H9 (cell line): Measurements from ENCODE around the gene HMOX1. TPM values are rescaled to one million over a fixed set of nuclear protein-coding genes. Genes with fewer than 3 reads are reported as not detected.
A peak's percentile ranks its signal among the peaks of the same experiment; 100 is the strongest.

Source experiments
- DNase-seq: peaks from one replicate; pipeline ENCODE4 v3.0.0-alpha.2; 2017
- H2AFZ ChIP-seq: one replicate; pipeline ENCODE4 v1.6.1; 2013; ENCODE audit warnings: mild to moderate bottlenecking, low read length, control low read depth, moderate library complexity
- H2AK5ac ChIP-seq: 2 replicates; pipeline ENCODE4 v1.6.1; 2013; ENCODE audit warnings: low read length, control low read depth, mixed read lengths; ENCODE audit not compliant: insufficient read length
- H2BK120ac ChIP-seq: one replicate; pipeline ENCODE4 v1.6.1; 2013; ENCODE audit warnings: low read depth, mild to moderate bottlenecking, low read length, control low read depth, inconsistent platforms; ENCODE audit not compliant: poor library complexity, severe bottlenecking
- H2BK12ac ChIP-seq: 2 replicates; pipeline ENCODE4 v1.6.1; 2013; ENCODE audit warnings: low read length, control low read depth, mixed read lengths, low read depth; ENCODE audit not compliant: insufficient read length
- H2BK15ac ChIP-seq: 2 replicates; pipeline ENCODE4 v1.6.1; 2013; ENCODE audit warnings: low read depth, low read length, control low read depth
- H2BK20ac ChIP-seq: one replicate; pipeline ENCODE4 v1.6.1; 2013; ENCODE audit warnings: low read depth, mild to moderate bottlenecking, low read length, control low read depth, inconsistent platforms; ENCODE audit not compliant: poor library complexity, severe bottlenecking
- H2BK5ac ChIP-seq: 2 replicates; pipeline ENCODE4 v1.6.1; 2013; ENCODE audit warnings: low read length, control low read depth, mixed read lengths; ENCODE audit not compliant: insufficient read length
- H3K14ac ChIP-seq: 2 replicates; pipeline ENCODE4 v1.6.1; 2013; ENCODE audit warnings: low read length, control low read depth; ENCODE audit not compliant: insufficient read depth
- H3K18ac ChIP-seq: 2 replicates; pipeline ENCODE4 v1.6.1; 2013; ENCODE audit warnings: low read depth, mild to moderate bottlenecking, mixed read lengths, low read length, control low read depth; ENCODE audit not compliant: insufficient read length
- H3K23ac ChIP-seq: 2 replicates; pipeline ENCODE4 v1.6.1; 2013; ENCODE audit warnings: low read length, control low read depth, mixed read lengths, low read depth; ENCODE audit not compliant: insufficient read length
- H3K23me2 ChIP-seq: 2 replicates; pipeline ENCODE4 v1.6.1; 2013; ENCODE audit warnings: low read depth, mild to moderate bottlenecking, mixed read lengths, low read length, control low read depth; ENCODE audit not compliant: insufficient read length, poor library complexity, severe bottlenecking
- H3K27ac ChIP-seq: 2 replicates; pipeline ENCODE4 v1.5.1; 2013; ENCODE audit warnings: low read length, control low read depth, mixed read lengths, low read depth; ENCODE audit not compliant: insufficient read length
- H3K27me3 ChIP-seq: 2 replicates; pipeline ENCODE4 v1.6.1; 2013; ENCODE audit warnings: low read length, control low read depth, inconsistent platforms; ENCODE audit not compliant: insufficient read depth
- H3K4ac ChIP-seq: 2 replicates; pipeline ENCODE4 v1.6.1; 2013; ENCODE audit warnings: low read depth, mild to moderate bottlenecking, control low read depth, inconsistent platforms, low read length, moderate library complexity
- H3K4me1 ChIP-seq: 2 replicates; pipeline ENCODE4 v1.6.1; 2013; ENCODE audit warnings: low read length, control low read depth, inconsistent platforms; ENCODE audit not compliant: insufficient read depth
- H3K4me2 ChIP-seq: 2 replicates; pipeline ENCODE4 v1.6.1; 2013; ENCODE audit warnings: low read length, control low read depth, mixed read lengths; ENCODE audit not compliant: insufficient read length, insufficient read depth
- H3K56ac ChIP-seq: 2 replicates; pipeline ENCODE4 v1.6.1; 2013; ENCODE audit warnings: low read depth, mild to moderate bottlenecking, mixed read lengths, low read length, control low read depth; ENCODE audit not compliant: insufficient read length
- H3K79me1 ChIP-seq: 2 replicates; pipeline ENCODE4 v1.6.1; 2013; ENCODE audit warnings: low read depth, mild to moderate bottlenecking, moderate library complexity, low read length, control low read depth, inconsistent platforms; ENCODE audit not compliant: insufficient read depth, poor library complexity, severe bottlenecking
- H3K79me2 ChIP-seq: 2 replicates; pipeline ENCODE4 v1.6.1; 2013; ENCODE audit warnings: low read length, control low read depth, inconsistent platforms; ENCODE audit not compliant: insufficient read depth
- H3K9ac ChIP-seq: 2 replicates; pipeline ENCODE4 v1.6.1; 2013; ENCODE audit warnings: low read length, control low read depth, mixed read lengths; ENCODE audit not compliant: insufficient read length; ENCODE audit errors: extremely low read depth
- H3K9me3 ChIP-seq: one replicate; pipeline ENCODE4 v1.6.1; 2013; ENCODE audit warnings: low read depth, low read length, inconsistent platforms; ENCODE audit not compliant: control insufficient read depth
- H3T11ph ChIP-seq: one replicate; pipeline ENCODE4 v1.6.1; 2013; ENCODE audit warnings: mild to moderate bottlenecking, low read length, control low read depth, inconsistent platforms
- H4K20me1 ChIP-seq: one replicate; pipeline ENCODE4 v1.6.1; 2013; ENCODE audit not compliant: control insufficient read depth, insufficient read length, insufficient read depth
- H4K5ac ChIP-seq: 2 replicates; pipeline ENCODE4 v1.6.1; 2013; ENCODE audit warnings: low read depth, mild to moderate bottlenecking, mixed read lengths, low read length, control low read depth; ENCODE audit not compliant: insufficient read length
- H4K8ac ChIP-seq: replicated peaks from 2 replicates; pipeline ENCODE4 v1.6.1; 2013; ENCODE audit warnings: low read length, control low read depth, mixed read lengths, low read depth; ENCODE audit not compliant: insufficient read length
- H4K91ac ChIP-seq: 2 replicates; pipeline ENCODE4 v1.6.1; 2013; ENCODE audit warnings: low read depth, mild to moderate bottlenecking, moderate library complexity, mixed read lengths, low read length, control low read depth; ENCODE audit not compliant: insufficient read length
- H3K27ac Mint-ChIP-seq, 3 experiments: 2 replicates in 2 of 3; 3 replicates in 1 of 3; pipeline ENCODE4 v1.8.0; 2020 to 2021; ENCODE audit warnings: mixed read lengths in 3 of 3, mild to moderate bottlenecking in 1 of 3, moderate library complexity in 1 of 3
- H3K27me3 Mint-ChIP-seq: 2 replicates; pipeline ENCODE4 v1.8.0; 2021; ENCODE audit warnings: low read depth, mild to moderate bottlenecking, moderate library complexity, mixed read lengths
- H3K36me3 Mint-ChIP-seq, 3 experiments: 2 replicates in 2 of 3; 3 replicates in 1 of 3; pipeline ENCODE4 v1.8.0; 2020 to 2021; ENCODE audit warnings: low read depth in 3 of 3, mixed read lengths in 3 of 3; ENCODE audit not compliant: insufficient read depth in 1 of 3
- H3K4me1 Mint-ChIP-seq, 2 experiments: 2 replicates each; pipeline ENCODE4 v1.8.0; 2020; ENCODE audit warnings: mixed read lengths in 2 of 2
- H3K4me3 Mint-ChIP-seq, 2 experiments: 2 replicates in 1 of 2; 3 replicates in 1 of 2; pipeline ENCODE4 v1.8.0; 2020 to 2021; ENCODE audit warnings: mild to moderate bottlenecking in 2 of 2, mixed read lengths in 2 of 2, moderate library complexity in 1 of 2
- H3K9me3 Mint-ChIP-seq, 2 experiments: 2 replicates in 1 of 2; 3 replicates in 1 of 2; pipeline ENCODE4 v1.8.0; 2020; ENCODE audit warnings: mild to moderate bottlenecking in 2 of 2, mixed read lengths in 2 of 2, moderate library complexity in 1 of 2
- WGBS: extraction: QIAGEN DNeasy Blood & Tissue Kit; methylation state at CpG from one replicate; pipeline ENCODE4 v1.1.7; 2013; ENCODE audit warnings: missing lambda C conversion rate, low lambda C conversion rate, mixed read lengths; ENCODE audit not compliant: insufficient read length; ENCODE audit errors: extremely low coverage; 5-methylcytosine and 5-hydroxymethylcytosine counted together
- total RNA-seq: library from RNA; stranded (reverse); gene quantifications from 2 replicates; pipeline ENCODE4 v1.2.1, GENCODE V29; 2021
- TF ChIP-seq, protein P1 (sequence below): fragments of 200-600 bp; sonication (generic); conservative IDR thresholded peaks from 3 replicates; pipeline ENCODE4 v1.8.0; 2021; ENCODE audit warnings: antibody characterized with exemption, mild to moderate bottlenecking

The HMOX1 gene
- total RNA-seq, 1 experiment from 2014 or later = 22.7 TPM

GRCh38 chr22:35337932-35338331, 43.0 kb upstream of the HMOX1 start:
- Histone ChIP-seq H2BK20ac (no peak overlapping the region), H2BK5ac (no peak overlapping the region), H2BK120ac (no peak overlapping the region), H3K9ac (no peak overlapping the region), H3T11ph (no peak overlapping the region), H2AK5ac (no peak overlapping the region), H3K23me2 (no peaks in the 10 kb centered on the region), H3K27ac (no peak overlapping the region), H3K4ac (no peak overlapping the region), H3K56ac (no peak overlapping the region), H4K20me1 (no peaks in the 10 kb centered on the region), H3K79me1 (no peaks in the 10 kb centered on the region), H3K9me3 (no peaks in the 10 kb centered on the region), H3K14ac (no peak overlapping the region), H2AFZ (no peak overlapping the region), H2BK15ac (no peak overlapping the region), H3K27me3 (no peaks in the 10 kb centered on the region), H3K18ac (no peak overlapping the region), H2BK12ac (no peak overlapping the region), H4K5ac (no peak overlapping the region), H3K4me2 (no peak overlapping the region), H3K79me2 (no peaks in the 10 kb centered on the region; the same call in 1 of the 2 replicates), H4K8ac (no peak overlapping the region), H3K23ac (no peak overlapping the region), H3K4me1 (no peaks in the 10 kb centered on the region), H4K91ac (no peak overlapping the region)
- WGBS = no CpG with 5 or more reads among the region's 4 CpGs
- Mint-ChIP-seq H3K4me3 (no peak overlapping the region), H3K27me3 (no peaks in the 10 kb centered on the region), H3K36me3 (peaks cover 12 to 29% (median 27%) of the 10 kb centered on the region in 3 experiments; a peak in 6 of 7 replicates), H3K4me1 (peaks cover 9 to 10% of the 10 kb centered on the region in 2 experiments), H3K9me3 (no peaks in the 10 kb centered on the region), H3K27ac (peak overlapping the region in 2 of 3 experiments; percentile 56 to 79; a peak in 5 of 7 replicates)
- TF ChIP-seq, protein P1, sequence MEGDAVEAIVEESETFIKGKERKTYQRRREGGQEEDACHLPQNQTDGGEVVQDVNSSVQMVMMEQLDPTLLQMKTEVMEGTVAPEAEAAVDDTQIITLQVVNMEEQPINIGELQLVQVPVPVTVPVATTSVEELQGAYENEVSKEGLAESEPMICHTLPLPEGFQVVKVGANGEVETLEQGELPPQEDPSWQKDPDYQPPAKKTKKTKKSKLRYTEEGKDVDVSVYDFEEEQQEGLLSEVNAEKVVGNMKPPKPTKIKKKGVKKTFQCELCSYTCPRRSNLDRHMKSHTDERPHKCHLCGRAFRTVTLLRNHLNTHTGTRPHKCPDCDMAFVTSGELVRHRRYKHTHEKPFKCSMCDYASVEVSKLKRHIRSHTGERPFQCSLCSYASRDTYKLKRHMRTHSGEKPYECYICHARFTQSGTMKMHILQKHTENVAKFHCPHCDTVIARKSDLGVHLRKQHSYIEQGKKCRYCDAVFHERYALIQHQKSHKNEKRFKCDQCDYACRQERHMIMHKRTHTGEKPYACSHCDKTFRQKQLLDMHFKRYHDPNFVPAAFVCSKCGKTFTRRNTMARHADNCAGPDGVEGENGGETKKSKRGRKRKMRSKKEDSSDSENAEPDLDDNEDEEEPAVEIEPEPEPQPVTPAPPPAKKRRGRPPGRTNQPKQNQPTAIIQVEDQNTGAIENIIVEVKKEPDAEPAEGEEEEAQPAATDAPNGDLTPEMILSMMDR = peak; percentile 31; the same call in 1 of the 3 replicates
- peak; percentile 48 for DNase-seq
